Ascending aorta (tissue), 2 donors: Measurements from ENCODE around the gene CHIC2. TPM values are rescaled to one million over a fixed set of nuclear protein-coding genes. Genes with fewer than 3 reads are reported as not detected.
A peak's percentile ranks its signal among the peaks of the same experiment; 100 is the strongest.

Source experiments
- DNase-seq, 2 donors: peaks; one replicate each; pipeline ENCODE4 v3.0.0-alpha.2; 2019; ENCODE audit warnings: low spot score in 2 of 2
- H3K27ac ChIP-seq, 2 donors: fragments of 200-600 bp; sonication (generic); one replicate each; pipeline ENCODE4 v1.5.1; 2016 to 2017; ENCODE audit warnings: mild to moderate bottlenecking in 1 of 2
- H3K27me3 ChIP-seq: fragments of 200-600 bp; sonication (generic); one replicate; pipeline ENCODE4 v1.5.1; 2017
- H3K36me3 ChIP-seq, 2 donors: fragments of 200-600 bp; sonication (generic); one replicate each; pipeline ENCODE4 v1.5.1; 2016
- H3K4me1 ChIP-seq, 2 donors: fragments of 200-600 bp; sonication (generic); one replicate each; pipeline ENCODE4 v1.5.1; 2016 to 2017; ENCODE audit warnings: mild to moderate bottlenecking in 1 of 2
- H3K4me3 ChIP-seq, 2 donors: fragments of 200-600 bp; sonication (generic); one replicate each; pipeline ENCODE4 v1.5.1; 2016 to 2017; ENCODE audit warnings: mild to moderate bottlenecking in 1 of 2
- H3K9me3 ChIP-seq, 2 donors: fragments of 200-600 bp; sonication (generic); one replicate each; pipeline ENCODE4 v1.5.1; 2016
- CTCF ChIP-seq, 3 experiments: fragments of 200-600 bp in 2 of 3; fragments of 450-650 bp in 1 of 3; sonication (generic) in 2 of 3; IDR thresholded peaks; one replicate each; pipeline ENCODE4 v1.5.1; 2016 to 2019; ENCODE audit warnings: antibody characterized with exemption in 3 of 3, mild to moderate bottlenecking in 1 of 3, moderate library complexity in 1 of 3
- intact Hi-C: fragments of 100-400 bp; cut with DNase I; formaldehyde crosslinking; loops from one replicate; pipeline ENCODE4 v1.15.1; 2023
- total RNA-seq: library from RNA; depleted of rRNA; stranded (reverse); fragments of >200 nt; gene quantifications from one replicate; pipeline ENCODE4 v1.1.0, GENCODE V29; 2016

CHIC2 gene
- total RNA-seq, 1 donor from 2014 or later = 34.1 TPM

GRCh38 chr4:54104907-54105306 lies 40.5 kb upstream of the CHIC2 start:
- no peaks in the 10 kb centered on the region for H3K36me3 ChIP-seq
- intact Hi-C loops = loop anchor here (5.0 kb wide), 1 partner anchor 173 kb away; no protein-coding TSS in a partner anchor
- H3K27ac ChIP-seq = no peak overlapping the region
- peaks cover 8 to 26% of the 10 kb centered on the region in 2 donors for H3K4me1 ChIP-seq
- H3K9me3 ChIP-seq = no peaks in the 10 kb centered on the region
- H3K4me3 ChIP-seq = no peak overlapping the region
- no peak for TF ChIP-seq CTCF (IDR thresholded peaks at IDR 0.05)
- DNase-seq = no peak
- H3K27me3 ChIP-seq = peaks cover 10% of the 10 kb centered on the region

- intact Hi-C loops = loop anchor here (5.0 kb wide), 1 partner anchor 171 kb away; no protein-coding TSS in a partner anchor
- H3K36me3 ChIP-seq = no peaks in the 10 kb centered on the region
- peak overlapping the region in 1 of 2 donors; percentile 61 for H3K4me3 ChIP-seq
- DNase-seq = no peak
- peaks cover 14% of the 10 kb centered on the region for H3K27me3 ChIP-seq
- no peak overlapping the region for H3K27ac ChIP-seq
- H3K9me3 ChIP-seq = no peaks in the 10 kb centered on the region
- TF ChIP-seq CTCF (IDR thresholded peaks at IDR 0.05) = no peak
- H3K4me1 ChIP-seq = peaks cover 9 to 25% of the 10 kb centered on the region in 2 donors
Measured at GRCh38 chr4:54103190-54103574, 38.8 kb upstream of the CHIC2 start.

- intact Hi-C loops = loop anchor here (5.0 kb wide), 1 partner anchor 170 kb away; no protein-coding TSS in a partner anchor
- peaks cover 9 to 25% of the 10 kb centered on the region in 2 donors for H3K4me1 ChIP-seq
Measured at GRCh38 chr4:54102531-54103106, 38.2 kb upstream of the CHIC2 start.

GRCh38 chr4:54101190-54102041 lies 37.0 kb upstream of the CHIC2 start:
- Histone ChIP-seq H3K4me3 (peak overlapping the region; percentile 50 to 61), H3K27me3 (peaks cover 14% of the 10 kb centered on the region)

More at GRCh38 chr4:54102531-54103106, 38.2 kb upstream of the CHIC2 start:
- Histone ChIP-seq H3K36me3 (no peaks in the 10 kb centered on the region), H3K27ac (no peak overlapping the region), H3K27me3 (peaks cover 14% of the 10 kb centered on the region), H3K9me3 (no peaks in the 10 kb centered on the region), H3K4me3 (no peak overlapping the region)
- no peak for DNase-seq
- TF ChIP-seq CTCF (IDR thresholded peaks at IDR 0.05) = no peak

More at GRCh38 chr4:54101190-54102041, 37.0 kb upstream of the CHIC2 start:
- no peaks in the 10 kb centered on the region for H3K36me3 ChIP-seq
- TF ChIP-seq CTCF (IDR thresholded peaks at IDR 0.05) = no peak
- H3K4me1 ChIP-seq = peaks cover 9 to 25% of the 10 kb centered on the region in 2 donors
- intact Hi-C loops = loop anchor here (5.0 kb wide), 1 partner anchor 169 kb away; no protein-coding TSS in a partner anchor
- DNase-seq = no peak
- H3K27ac ChIP-seq = no peak overlapping the region
- no peaks in the 10 kb centered on the region for H3K9me3 ChIP-seq
